ENCODE measurements around the gene ANKS1B.

The ANKS1B gene

DNA sequence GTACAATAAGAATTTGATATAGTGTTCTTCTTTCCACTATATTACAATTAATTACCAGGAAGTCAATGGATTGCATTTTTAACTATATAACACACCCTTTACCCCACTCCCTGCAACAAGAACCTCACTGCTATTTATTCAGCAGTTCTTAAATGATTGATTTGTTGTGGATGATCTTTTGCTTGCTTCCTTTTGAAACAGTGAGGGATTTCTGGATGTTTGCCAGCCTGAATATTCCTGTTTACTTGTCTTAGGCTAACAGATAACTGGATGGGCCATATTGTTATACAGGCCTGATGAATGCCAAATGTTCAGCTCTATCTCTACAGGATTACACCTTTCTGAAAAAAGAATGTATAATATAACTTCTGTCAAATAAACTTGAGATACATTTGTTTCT is 842.1 kb downstream of the ANKS1B start:
- H3K4me1 ChIP-seq, result no peaks in the 10 kb centered on the region
- no peaks in the 10 kb centered on the region for H3K36me3 ChIP-seq
- no peak for DNase-seq
- no peaks in the 10 kb centered on the region for H3K27me3 ChIP-seq
- TF ChIP-seq, protein P1, sequence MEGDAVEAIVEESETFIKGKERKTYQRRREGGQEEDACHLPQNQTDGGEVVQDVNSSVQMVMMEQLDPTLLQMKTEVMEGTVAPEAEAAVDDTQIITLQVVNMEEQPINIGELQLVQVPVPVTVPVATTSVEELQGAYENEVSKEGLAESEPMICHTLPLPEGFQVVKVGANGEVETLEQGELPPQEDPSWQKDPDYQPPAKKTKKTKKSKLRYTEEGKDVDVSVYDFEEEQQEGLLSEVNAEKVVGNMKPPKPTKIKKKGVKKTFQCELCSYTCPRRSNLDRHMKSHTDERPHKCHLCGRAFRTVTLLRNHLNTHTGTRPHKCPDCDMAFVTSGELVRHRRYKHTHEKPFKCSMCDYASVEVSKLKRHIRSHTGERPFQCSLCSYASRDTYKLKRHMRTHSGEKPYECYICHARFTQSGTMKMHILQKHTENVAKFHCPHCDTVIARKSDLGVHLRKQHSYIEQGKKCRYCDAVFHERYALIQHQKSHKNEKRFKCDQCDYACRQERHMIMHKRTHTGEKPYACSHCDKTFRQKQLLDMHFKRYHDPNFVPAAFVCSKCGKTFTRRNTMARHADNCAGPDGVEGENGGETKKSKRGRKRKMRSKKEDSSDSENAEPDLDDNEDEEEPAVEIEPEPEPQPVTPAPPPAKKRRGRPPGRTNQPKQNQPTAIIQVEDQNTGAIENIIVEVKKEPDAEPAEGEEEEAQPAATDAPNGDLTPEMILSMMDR (IDR thresholded peaks at IDR 0.05; ENCODE audit: low read depth, low read length), result no peak
- no peaks in the 10 kb centered on the region for H3K9me3 ChIP-seq
- no peak overlapping the region for H3K4me3 ChIP-seq (ENCODE audit: low read depth, low read length)

- Histone ChIP-seq H3K27me3 (no peaks in the 10 kb centered on the region), H3K36me3 (no peaks in the 10 kb centered on the region), H3K4me3 (ENCODE audit: low read depth, low read length) (no peak overlapping the region), H3K9me3 (no peaks in the 10 kb centered on the region), H3K4me1 (no peaks in the 10 kb centered on the region)
- TF ChIP-seq, protein P1 (IDR thresholded peaks at IDR 0.05; ENCODE audit: low read depth, low read length), result no peak
- no peak for DNase-seq
Measured at GRCh38 chr12:99140017-99140720, 844.6 kb downstream of the ANKS1B start.

DNA sequence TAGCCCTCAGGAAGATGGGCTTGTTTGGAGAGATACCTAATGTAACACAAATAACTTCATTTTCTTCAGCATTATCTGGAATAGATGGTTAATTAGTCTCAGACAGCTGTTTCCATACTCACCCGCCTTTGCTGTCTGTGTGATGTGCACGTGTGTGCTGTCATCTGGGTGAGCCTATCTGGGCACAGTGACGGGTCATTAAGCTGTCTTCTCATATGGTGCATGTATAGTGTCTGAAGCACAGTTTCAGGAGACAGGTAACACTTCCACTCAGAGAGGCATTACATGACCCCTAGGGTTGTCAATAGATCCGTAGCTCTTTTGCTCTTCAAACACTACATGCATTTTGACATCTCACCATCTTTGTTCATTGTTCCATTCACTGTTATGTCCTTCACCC is 846.3 kb downstream of the ANKS1B start:
- Histone ChIP-seq H3K9me3 (no peaks in the 10 kb centered on the region), H3K4me3 (ENCODE audit: low read depth, low read length) (no peak overlapping the region), H3K27me3 (no peaks in the 10 kb centered on the region), H3K36me3 (no peaks in the 10 kb centered on the region), H3K4me1 (no peaks in the 10 kb centered on the region)
- no peak for DNase-seq
- TF ChIP-seq, protein P1 (IDR thresholded peaks at IDR 0.05; ENCODE audit: low read depth, low read length), result no peak

- Histone ChIP-seq H3K9me3 (no peaks in the 10 kb centered on the region), H3K36me3 (no peaks in the 10 kb centered on the region), H3K4me3 (ENCODE audit: low read depth, low read length) (no peak overlapping the region), H3K4me1 (no peaks in the 10 kb centered on the region), H3K27me3 (no peaks in the 10 kb centered on the region)
- no peak for DNase-seq
- TF ChIP-seq, protein P1 (IDR thresholded peaks at IDR 0.05; ENCODE audit: low read depth, low read length), result no peak
Measured at GRCh38 chr12:99137124-99137855, 847.4 kb downstream of the ANKS1B start.

DNA sequence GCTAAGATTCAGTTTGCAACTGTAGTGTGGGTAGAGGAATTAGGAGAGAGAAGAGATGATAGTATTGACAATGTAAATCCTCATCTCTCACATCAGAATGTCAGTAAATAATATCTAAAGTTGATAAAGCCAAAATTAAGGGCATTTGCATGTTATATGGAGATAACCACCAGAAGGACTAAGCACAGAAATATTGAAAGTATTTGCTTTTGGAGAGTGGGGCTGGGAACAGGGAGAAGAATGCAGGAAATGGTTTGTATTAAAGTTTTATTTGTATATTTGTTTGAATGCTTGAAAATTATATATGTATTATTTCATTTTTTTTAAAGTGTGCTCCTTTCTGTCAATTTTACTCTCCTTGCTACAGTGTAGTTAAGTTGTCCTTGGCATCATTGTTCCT is 848.2 kb downstream of the ANKS1B start:
- Histone ChIP-seq H3K36me3 (no peaks in the 10 kb centered on the region), H3K4me1 (no peaks in the 10 kb centered on the region), H3K27me3 (no peaks in the 10 kb centered on the region), H3K9me3 (no peaks in the 10 kb centered on the region), H3K4me3 (ENCODE audit: low read depth, low read length) (no peak overlapping the region)
- no peak for DNase-seq
- TF ChIP-seq, protein P1 (IDR thresholded peaks at IDR 0.05; ENCODE audit: low read depth, low read length), result no peak

- Histone ChIP-seq H3K4me3 (ENCODE audit: low read depth, low read length) (no peak overlapping the region), H3K36me3 (no peaks in the 10 kb centered on the region), H3K9me3 (no peaks in the 10 kb centered on the region), H3K4me1 (no peaks in the 10 kb centered on the region), H3K27me3 (no peaks in the 10 kb centered on the region)
- DNase-seq, result no peak
- TF ChIP-seq, protein P1 (IDR thresholded peaks at IDR 0.05; ENCODE audit: low read depth, low read length), result no peak
Measured at GRCh38 chr12:99135376-99135775, 849.4 kb downstream of the ANKS1B start.
